Esophagus muscularis mucosa (tissue), 3 donors: ENCODE results near the gene LAPTM4A.

ENCODE experiments used
- CTCF ChIP-seq, 3 experiments: fragments of 200-600 bp in 2 of 3; fragments of 450-650 bp in 1 of 3; sonication (generic) in 2 of 3; IDR thresholded peaks; one replicate each; pipeline ENCODE4 v1.5.1; 2017 to 2019; ENCODE audit warnings: antibody characterized with exemption in 3 of 3, mild to moderate bottlenecking in 2 of 3, moderate library complexity in 1 of 3
- POLR2A ChIP-seq: fragments of 450-650 bp; IDR thresholded peaks from one replicate; pipeline ENCODE4 v1.6.1; 2017; ENCODE audit warnings: antibody characterized with exemption, moderate library complexity, mild to moderate bottlenecking, low read depth

DNA sequence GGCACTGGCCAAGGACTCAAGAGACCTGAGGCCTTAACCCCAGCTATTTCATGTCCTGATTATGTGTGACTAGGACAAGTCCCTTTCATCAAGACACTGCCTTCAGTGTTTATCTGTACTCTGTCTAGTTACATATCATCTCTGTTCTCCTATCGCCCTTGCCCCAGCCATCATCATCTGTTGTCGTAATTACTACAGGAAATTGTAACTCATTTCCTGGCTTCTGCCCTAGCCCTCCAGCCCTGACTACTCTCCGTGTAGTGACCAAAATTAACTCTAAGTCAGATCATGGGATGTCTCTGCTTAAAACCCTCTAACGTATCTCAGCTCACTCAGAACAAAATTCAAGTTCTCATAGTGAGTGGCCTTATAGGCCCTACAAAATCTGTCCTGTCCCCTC lies 49.3 kb upstream of the LAPTM4A start:
- TF ChIP-seq POLR2A (no peak), CTCF (IDR thresholded peaks at IDR 0.05) (no peak)
